ENCODE data around the gene GAD1.

GAD1 gene

DNA sequence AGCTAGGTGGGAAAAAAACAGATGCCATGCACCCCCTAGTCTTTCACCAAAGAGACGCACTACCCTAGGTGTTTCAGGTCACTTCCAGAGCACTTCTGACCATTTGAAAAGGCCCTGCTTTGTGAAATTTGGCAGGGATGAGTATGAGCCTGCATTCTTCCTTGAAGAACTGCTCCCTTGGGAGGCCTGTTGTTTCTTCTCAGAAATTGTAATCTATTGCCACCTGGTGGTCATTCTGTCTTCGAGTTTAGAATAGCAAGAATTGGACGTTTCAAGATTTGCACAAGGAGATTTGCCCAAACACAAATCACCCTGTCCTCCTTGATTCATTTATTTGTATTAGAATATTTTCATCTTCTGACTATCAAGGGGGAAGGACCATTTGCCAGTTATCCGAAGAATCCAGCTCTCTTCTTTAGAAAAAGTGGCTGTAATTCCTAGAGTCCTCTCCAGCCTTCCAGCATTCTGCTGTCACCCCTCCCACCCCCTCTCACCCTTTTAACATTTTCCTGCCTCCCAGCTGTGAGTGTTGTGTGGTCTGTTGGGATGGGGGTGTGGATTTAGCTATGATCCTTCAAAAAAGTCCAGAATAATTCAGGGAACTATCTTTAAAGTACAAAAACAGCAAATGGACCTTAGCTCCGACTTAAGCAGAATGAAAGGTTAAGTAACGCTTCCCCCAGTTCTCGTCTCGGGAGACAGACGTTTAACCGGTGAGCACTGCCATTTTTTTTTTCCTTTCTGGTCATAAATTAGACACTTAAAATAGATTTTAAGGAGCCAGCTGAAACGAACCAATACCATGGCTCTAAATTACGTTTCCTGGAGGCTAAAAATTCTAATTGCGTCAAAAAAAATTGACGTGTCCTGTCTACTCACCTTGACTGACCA lies 3.7 kb upstream of the GAD1 start:
- no peak for TF ChIP-seq JUND (IDR thresholded peaks at IDR 0.05; ENCODE audit: low read depth)
- in situ Hi-C loops (cut with HindIII; ENCODE audit: low pct_unique_long_range_greater_than_20kb, low sequenced_read_pairs): no loop called here
- peak in 1 of 2 experiments; percentile 80 for DNase-seq (ENCODE audit: low read depth in 1 of 2, low spot score in 1 of 2)

DNA sequence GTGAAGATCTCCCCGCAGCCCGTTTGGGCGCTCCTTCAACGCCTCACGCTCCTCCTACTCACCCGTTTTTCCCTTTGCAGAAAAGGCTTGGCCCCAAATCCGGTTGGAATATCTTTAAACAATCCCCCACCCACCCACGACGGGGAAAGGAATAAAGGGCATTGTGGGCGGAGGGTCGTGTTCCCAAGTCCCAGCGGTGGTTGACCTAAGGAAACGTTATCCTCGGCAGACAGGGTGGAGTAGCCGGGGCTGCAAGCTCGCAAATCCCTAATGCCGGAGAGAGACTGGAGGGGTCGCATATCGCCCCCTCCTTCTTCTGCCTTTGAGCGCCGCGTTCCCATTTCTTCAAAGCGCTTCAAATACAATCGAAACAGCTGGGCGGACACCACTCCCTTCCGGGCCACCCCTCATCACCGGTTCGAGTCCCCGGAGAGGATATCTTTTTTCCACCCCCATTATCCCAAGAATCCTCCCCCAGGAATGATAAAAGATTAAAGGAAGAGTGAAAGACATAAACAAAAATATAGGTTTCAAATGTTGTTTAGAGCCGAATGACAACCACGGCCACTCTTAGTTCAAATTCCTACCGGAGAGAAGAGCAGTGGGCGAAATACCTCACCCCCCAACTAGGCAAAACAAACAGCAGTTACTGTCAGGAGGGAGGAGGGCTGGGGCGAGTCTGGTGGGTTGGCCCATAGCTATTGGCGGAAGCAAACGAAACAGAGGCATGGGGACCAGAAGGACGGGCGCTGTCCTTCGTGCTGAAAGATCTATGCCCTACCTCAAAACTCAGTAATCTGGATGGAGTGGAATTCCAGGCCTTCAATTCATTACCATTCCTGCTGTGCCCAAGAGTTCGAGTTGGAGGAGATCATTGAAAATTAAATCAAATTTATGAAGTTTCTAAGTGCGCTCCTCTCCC lies 2.8 kb upstream of the GAD1 start:
- DNase-seq (ENCODE audit: low read depth in 1 of 2, low spot score in 1 of 2): peak; percentile 65 to 74
- in situ Hi-C loops (cut with HindIII; ENCODE audit: low pct_unique_long_range_greater_than_20kb, low sequenced_read_pairs): no loop called here
- no peak for TF ChIP-seq JUND (IDR thresholded peaks at IDR 0.05; ENCODE audit: low read depth)

DNA sequence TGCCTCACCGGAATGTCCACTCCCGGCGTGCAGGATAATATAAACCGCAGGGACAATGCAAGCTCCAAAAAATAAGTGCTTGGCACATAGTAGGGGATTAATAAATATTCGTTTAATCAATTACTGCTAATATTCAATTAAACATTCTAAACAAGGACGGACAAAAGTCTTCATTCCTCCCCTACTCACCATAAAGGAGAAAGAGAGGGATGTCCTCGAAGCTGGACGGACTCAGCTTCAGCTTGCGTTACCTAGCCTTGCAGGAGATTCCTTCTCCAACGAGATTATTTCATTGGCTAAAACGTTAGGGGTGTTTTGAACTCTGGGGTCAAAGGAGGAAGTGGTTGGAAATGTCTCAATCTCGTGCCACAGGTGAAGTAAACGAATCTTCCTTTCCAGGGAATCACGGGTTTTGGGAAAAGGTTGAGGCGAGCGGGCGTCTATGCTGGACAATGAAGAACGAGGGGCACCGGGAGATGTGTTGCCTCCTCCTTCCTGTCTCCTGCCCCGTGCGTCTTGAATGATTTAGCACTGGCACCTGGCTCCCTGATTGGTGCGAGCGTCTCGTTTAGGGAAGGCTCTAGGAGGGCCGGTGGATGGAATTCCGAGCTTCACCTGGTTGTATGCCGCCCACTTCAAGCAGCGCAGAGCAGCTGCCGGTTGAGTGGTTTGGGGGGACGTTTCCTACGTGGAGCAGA lies 2.0 kb upstream of the GAD1 start:
- DNase-seq (ENCODE audit: low read depth in 1 of 2, low spot score in 1 of 2): no peak
- in situ Hi-C loops (cut with HindIII; ENCODE audit: low pct_unique_long_range_greater_than_20kb, low sequenced_read_pairs): no loop called here
- TF ChIP-seq JUND (IDR thresholded peaks at IDR 0.05; ENCODE audit: low read depth): no peak

DNA sequence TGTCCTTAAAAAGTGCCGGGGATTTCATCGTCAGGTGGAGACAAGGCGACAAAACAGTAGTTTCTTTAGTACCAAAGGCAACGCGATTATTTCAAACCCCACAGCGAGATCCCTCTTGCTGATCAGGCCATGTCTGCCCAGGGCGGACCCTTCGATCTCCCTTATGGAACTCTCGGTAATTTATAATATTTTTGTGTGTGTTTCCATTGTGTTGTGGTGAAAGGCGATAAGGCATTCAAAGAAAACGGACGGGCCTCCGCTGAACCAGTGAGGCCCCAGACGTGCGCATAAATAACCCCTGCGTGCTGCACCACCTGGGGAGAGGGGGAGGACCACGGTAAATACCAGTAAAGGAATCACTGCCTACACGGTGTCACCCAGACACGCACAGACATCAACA lies 1.4 kb upstream of the GAD1 start:
- TF ChIP-seq JUND (IDR thresholded peaks at IDR 0.05; ENCODE audit: low read depth): no peak
- DNase-seq (ENCODE audit: low read depth in 1 of 2, low spot score in 1 of 2): no peak
- in situ Hi-C loops (cut with HindIII; ENCODE audit: low pct_unique_long_range_greater_than_20kb, low sequenced_read_pairs): no loop called here

DNA sequence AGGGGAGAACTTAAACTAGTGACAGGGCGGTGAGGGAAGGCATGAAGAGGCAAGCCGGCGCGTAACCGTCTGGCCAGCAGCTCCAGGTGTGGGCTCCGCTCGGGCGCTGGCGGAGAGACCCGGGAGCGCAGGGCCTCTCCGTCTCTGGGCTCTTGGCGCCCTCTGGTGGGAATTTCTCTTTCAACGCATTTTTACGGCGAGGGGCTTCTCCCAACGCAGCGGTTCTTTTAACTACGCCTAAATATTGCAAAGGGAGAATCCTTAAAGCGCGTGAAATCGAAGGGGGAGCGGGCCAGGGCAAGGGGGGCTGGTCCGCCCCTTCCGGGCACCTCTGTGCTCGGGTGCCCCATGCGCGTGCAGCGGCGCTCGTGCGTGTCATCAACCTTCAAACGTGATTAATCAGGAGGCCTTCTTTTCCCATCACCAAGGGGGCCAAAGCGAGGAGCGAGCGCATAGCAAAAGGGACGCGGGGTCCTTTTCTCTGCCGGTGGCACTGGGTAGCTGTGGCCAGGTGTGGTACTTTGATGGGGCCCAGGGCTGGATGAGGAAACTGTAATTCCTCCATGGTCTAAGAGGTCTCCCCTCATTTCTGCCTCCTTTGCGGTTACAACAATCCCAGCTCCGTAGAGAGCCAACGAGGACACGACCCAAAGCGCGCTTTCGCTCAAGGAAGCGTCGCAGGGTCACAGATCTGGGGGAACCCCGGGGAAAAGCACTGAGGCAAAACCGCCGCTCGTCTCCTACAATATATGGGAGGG lies 762 bp upstream of the GAD1 start:
- no peak for TF ChIP-seq JUND (IDR thresholded peaks at IDR 0.05; ENCODE audit: low read depth)
- peak; percentile 65 to 73 for DNase-seq (ENCODE audit: low read depth in 1 of 2, low spot score in 1 of 2)
- in situ Hi-C loops (cut with HindIII; ENCODE audit: low pct_unique_long_range_greater_than_20kb, low sequenced_read_pairs): no loop called here

DNA sequence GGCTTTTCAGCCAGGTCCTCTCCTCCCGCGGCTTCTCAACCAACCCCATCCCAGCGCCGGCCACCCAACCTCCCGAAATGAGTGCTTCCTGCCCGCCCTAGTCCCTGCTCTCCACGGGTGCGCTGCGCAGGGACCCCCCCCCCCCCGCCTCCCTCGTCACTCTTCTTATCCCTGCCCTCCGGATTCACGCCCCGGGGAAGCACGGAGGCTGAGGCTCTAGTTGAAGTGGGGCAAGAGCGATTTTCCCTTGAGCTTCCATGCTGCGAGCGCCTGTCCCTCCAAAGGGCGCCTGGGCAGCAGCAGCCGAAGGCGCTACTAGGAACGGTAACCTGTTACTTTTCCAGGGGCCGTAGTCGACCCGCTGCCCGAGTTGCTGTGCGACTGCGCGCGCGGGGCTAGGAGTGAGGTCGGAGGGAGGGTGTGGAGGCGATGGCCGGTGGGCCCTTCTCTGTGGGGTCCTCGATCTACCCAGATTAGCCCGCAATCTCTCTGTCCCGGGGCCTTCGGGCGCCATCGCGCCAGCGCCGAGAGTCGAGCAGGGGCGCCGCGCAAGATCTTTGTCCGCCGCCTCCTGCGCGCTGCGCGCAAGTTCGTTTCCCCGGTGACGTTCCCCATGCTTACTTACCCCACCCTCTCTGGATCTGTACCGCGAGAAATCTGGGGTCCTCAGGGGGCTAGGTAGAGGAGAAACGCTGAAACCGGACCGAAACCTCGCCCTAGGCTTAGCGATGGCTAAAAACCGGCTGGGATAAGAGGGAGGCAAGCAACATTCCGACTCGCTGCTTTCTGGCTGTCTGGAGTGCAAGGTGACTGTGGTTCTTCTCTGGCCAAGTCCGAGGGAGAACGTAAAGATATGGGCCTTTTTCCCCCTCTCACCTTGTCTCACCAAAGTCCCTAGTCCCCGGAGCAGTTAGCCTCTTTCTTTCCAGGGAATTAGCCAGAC lies 677 bp downstream of the GAD1 start:
- no peak for TF ChIP-seq JUND (IDR thresholded peaks at IDR 0.05; ENCODE audit: low read depth)
- DNase-seq (ENCODE audit: low read depth in 1 of 2, low spot score in 1 of 2): no peak
- in situ Hi-C loops (cut with HindIII; ENCODE audit: low pct_unique_long_range_greater_than_20kb, low sequenced_read_pairs): no loop called here

DNA sequence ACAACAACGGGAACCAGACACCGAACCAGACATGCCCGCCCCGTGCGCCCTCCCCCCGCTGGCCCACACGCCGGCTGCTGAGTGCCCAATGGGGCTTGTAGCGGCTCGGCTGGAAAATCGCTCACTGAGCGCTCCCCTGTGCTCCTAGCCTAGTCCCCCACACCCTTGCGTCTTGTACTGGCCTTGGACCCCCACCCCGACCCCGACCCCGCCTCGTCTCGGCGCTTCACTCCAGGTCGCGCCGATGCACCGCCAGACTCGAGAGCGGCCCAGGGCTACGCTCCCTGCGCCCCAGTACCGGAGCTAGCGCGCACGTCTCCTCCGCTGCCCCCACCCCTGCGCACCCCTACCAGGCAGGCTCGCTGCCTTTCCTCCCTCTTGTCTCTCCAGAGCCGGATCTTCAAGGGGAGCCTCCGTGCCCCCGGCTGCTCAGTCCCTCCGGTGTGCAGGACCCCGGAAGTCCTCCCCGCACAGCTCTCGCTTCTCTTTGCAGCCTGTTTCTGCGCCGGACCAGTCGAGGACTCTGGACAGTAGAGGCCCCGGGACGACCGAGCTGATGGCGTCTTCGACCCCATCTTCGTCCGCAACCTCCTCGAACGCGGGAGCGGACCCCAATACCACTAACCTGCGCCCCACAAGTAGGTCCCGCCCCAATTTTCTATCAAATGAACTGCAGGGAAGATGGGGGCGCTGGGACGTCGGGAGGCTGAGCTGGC lies 1.5 kb downstream of the GAD1 start:
- TF ChIP-seq JUND (IDR thresholded peaks at IDR 0.05; ENCODE audit: low read depth): no peak
- in situ Hi-C loops (cut with HindIII; ENCODE audit: low pct_unique_long_range_greater_than_20kb, low sequenced_read_pairs): no loop called here
- no peak for DNase-seq (ENCODE audit: low read depth in 1 of 2, low spot score in 1 of 2)

DNA sequence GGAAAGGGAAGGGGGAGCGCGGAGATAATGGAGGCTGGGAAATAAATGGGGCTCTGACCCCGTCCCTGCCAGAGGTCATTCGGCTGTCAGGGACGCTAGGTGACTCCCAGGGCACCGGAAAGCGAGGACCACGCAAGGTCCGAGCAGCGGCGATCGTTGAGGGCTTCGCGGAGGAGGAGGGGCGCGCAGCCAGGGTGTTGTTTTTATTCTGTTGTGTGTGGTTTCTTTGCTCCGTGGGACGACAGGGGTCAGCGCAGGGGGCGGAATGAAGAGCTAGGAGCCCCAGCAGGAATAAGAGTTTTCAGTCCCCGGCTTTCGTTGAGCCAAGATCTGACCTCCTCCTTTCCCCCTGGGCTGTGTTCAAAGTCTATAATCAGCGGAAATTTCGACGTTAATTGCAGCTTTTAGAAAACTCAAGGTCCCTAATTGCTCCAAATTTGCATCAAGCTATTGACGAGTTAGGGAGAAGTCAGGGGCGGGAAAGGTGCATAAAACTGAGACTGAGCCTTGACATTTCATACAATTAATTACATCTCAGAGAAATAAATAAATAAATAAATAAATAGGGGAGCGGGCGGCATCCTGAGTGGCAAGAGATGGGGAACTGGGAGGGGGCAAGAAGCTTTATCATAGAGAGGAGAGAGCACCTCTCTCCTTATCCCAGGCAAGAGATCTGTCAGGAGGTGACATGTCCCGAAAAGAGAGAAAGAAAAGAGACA lies 2.2 kb downstream of the GAD1 start:
- in situ Hi-C loops (cut with HindIII; ENCODE audit: low pct_unique_long_range_greater_than_20kb, low sequenced_read_pairs): no loop called here

DNA sequence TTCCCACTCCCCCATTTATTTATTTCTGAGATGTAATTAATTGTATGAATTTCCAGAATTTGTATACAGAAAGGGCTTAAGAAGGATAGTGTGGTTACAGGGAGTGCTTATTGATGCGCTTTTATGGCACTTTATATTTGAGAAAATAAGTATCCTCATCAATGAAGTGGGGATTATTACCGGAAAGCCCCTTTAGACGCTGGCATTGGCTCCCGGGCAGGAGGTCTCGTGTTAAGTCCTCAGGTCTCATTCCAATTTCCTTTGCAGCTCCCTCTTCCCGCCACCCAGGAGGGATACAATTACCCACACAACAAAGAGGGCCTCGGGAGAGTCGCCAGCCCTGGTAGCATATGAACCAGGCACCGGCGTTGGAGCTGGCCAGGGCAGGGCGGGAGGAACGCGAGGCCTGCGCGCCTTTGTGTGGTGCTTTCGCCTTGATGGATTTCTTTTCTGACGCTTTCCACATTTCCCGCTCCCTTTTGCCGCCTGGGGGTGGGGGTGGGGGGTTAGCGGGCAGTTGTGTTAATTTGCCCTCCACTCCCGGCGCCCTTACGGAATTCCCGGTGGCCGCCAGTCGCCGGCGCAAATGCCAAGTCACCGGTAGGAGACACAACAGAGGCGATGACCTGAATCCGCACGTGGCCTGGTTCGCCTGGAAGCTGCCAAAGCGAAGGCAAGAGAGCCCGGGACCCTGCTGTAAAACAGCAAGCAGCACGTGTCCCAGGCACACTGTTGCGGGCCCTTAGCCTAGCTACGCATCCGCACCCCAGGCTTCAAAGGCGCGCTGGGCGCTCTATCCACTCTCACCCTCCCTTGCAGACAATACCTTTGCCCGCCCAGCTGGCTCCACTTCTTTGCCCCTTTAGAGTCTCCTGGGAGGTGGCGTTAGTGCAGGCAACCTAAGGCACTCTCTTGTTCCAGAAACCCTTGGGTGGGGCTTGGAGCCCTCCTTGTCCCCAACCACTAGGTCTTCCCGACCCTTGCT lies 3.3 kb downstream of the GAD1 start:
- in situ Hi-C loops (cut with HindIII; ENCODE audit: low pct_unique_long_range_greater_than_20kb, low sequenced_read_pairs): no loop called here
- TF ChIP-seq JUND (IDR thresholded peaks at IDR 0.05; ENCODE audit: low read depth): no peak
- no peak for DNase-seq (ENCODE audit: low read depth in 1 of 2, low spot score in 1 of 2)

More for the DNA sequence above, 2.2 kb downstream of the GAD1 start:
- no peak for TF ChIP-seq JUND (IDR thresholded peaks at IDR 0.05; ENCODE audit: low read depth)
- no peak for DNase-seq (ENCODE audit: low read depth in 1 of 2, low spot score in 1 of 2)
